Measurements from ENCODE around the gene DCTN5. TPM values are rescaled to one million over a fixed set of nuclear protein-coding genes. Genes with fewer than 3 reads are reported as not detected.

The DCTN5 gene
- total and polyA plus RNA-seq, 2 of the 13 experiments (the other 11 are each of a cell fraction or from before 2014, with no cell fraction given): 105 to 207 TPM

DNA sequence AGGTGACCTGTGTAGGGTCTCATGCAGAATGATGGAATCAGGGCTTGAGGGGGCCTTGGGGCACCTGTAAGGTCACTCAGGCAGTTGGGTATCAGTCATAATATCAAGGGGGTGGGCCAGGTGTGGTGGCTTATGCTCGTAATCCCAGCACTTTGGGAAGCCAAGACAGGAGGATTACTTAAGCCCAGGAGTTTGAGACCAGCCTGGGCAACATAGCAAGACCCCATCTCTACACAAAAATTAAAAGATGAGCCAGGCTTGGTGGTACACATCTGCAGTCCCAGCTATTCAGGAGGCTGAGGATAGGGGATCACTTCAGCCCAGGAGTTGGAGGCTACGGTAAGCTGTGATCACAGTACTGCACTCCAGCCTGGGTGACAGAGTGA, 64.2 kb downstream of the DCTN5 start:
- Histone ChIP-seq H3K79me2 (ENCODE audit: insufficient read depth, low read length) (no peaks in the 10 kb centered on the region), H3K4me3 (replicated peaks in 1 of 3; ENCODE audit: insufficient read depth in 1 of 3, low read depth in 2 of 3, low read length in 3 of 3) (no peak overlapping the region), H3K4me1 (ENCODE audit: insufficient read depth, low read length) (peaks cover 25% of the 10 kb centered on the region), H3K4me2 (ENCODE audit: low read depth, low read length) (no peak overlapping the region), H3K27ac (ENCODE audit: extremely low read length, insufficient read depth, low read length) (no peak overlapping the region), H3K9ac (ENCODE audit: insufficient read depth, low read depth, low read length) (no peak overlapping the region), H3K36me3 (replicated peaks in 1 of 2; ENCODE audit: control insufficient read depth in 1 of 2, insufficient read depth in 2 of 2, low read length in 2 of 2) (no peaks in the 10 kb centered on the region), H2AFZ (ENCODE audit: low read length) (no peak overlapping the region), H4K20me1 (ENCODE audit: insufficient read depth, low read length) (no peaks in the 10 kb centered on the region), H3K9me3 (ENCODE audit: low read length) (peaks cover 17% of the 10 kb centered on the region), H3K27me3 (ENCODE audit: control insufficient read depth in 1 of 2, insufficient read depth in 2 of 2, low read length in 2 of 2) (peaks cover 0 to 3% of the 10 kb centered on the region in 2 experiments; a peak in 1 of 5 replicates)
- DNase-seq (ENCODE audit: low spot score) (no peak), ATAC-seq (no peak), FAIRE-seq (no peak)
- intact Hi-C loops (cut with micrococcal nuclease; ENCODE audit: unreplicated experiment) (no loop called here), in situ Hi-C loops (cut with HindIII; ENCODE audit: extremely low pct_ligation_motif_present, low pct_unique_long_range_greater_than_20kb) (no loop called here)
- POLR2A ChIA-PET: no interaction called here
- CTCF ChIA-PET (ENCODE audit: low intra/inter-chr PET ratio, low total read pairs): no interaction called here
- BruUV-seq (replicated peaks): no TSS peak
- WGBS (ENCODE audit: low lambda C conversion rate): 67% methylated on average over 2 of the region's 2 CpGs
- no peak for TF ChIP-seq FOSL1 (CRISPR knock-in tag; IDR thresholded peaks at IDR 0.05; ENCODE audit: borderline replicate concordance)
- TF ChIP-seq CCAR2 (optimal IDR thresholded peaks at IDR 0.05; ENCODE audit: low read depth, low read length): no peak
- TF ChIP-seq TEAD3 (CRISPR knock-in tag; optimal IDR thresholded peaks at IDR 0.05; ENCODE audit: borderline replicate concordance): no peak
- TF ChIP-seq, protein P1, sequence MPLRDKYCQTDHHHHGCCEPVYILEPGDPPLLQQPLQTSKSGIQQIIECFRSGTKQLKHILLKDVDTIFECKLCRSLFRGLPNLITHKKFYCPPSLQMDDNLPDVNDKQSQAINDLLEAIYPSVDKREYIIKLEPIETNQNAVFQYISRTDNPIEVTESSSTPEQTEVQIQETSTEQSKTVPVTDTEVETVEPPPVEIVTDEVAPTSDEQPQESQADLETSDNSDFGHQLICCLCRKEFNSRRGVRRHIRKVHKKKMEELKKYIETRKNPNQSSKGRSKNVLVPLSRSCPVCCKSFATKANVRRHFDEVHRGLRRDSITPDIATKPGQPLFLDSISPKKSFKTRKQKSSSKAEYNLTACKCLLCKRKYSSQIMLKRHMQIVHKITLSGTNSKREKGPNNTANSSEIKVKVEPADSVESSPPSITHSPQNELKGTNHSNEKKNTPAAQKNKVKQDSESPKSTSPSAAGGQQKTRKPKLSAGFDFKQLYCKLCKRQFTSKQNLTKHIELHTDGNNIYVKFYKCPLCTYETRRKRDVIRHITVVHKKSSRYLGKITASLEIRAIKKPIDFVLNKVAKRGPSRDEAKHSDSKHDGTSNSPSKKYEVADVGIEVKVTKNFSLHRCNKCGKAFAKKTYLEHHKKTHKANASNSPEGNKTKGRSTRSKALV (CRISPR knock-in tag; IDR thresholded peaks at IDR 0.05): no peak
- peak; percentile 93 for TF ChIP-seq ZNF121 (CRISPR knock-in tag; IDR thresholded peaks at IDR 0.05)
- peak; percentile 5; the same call in 1 of the 2 replicates for TF ChIP-seq NR2F6 (IDR thresholded peaks at IDR 0.05)
- TF ChIP-seq NR2F6 (CRISPR knock-in tag; IDR thresholded peaks at IDR 0.05): no peak
- TF ChIP-seq, protein P2, sequence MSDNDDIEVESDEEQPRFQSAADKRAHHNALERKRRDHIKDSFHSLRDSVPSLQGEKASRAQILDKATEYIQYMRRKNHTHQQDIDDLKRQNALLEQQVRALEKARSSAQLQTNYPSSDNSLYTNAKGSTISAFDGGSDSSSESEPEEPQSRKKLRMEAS (IDR thresholded peaks at IDR 0.05): 0 out of 2 replicates have a peak, but pooled peaks have one; percentile 13
- TF ChIP-seq PCBP1 (IDR thresholded peaks at IDR 0.05; ENCODE audit: borderline replicate concordance, low read depth, low read length): no peak
- TF ChIP-seq ZNF724P (CRISPR knock-in tag; IDR thresholded peaks at IDR 0.05; ENCODE audit: borderline replicate concordance): 0 out of 2 replicates have a peak, but pooled peaks have one; percentile 9
- TF ChIP-seq ZNF629 (CRISPR knock-in tag; conservative IDR thresholded peaks at IDR 0.05): 0 out of 2 replicates have a peak, but pooled peaks have one; percentile 10
- 0 out of 2 replicates have a peak, but pooled peaks have one; percentile 13 for TF ChIP-seq ZNF607 (CRISPR knock-in tag; IDR thresholded peaks at IDR 0.05; ENCODE audit: borderline replicate concordance)
- no peak for TF ChIP-seq YEATS2 (CRISPR knock-in tag; IDR thresholded peaks at IDR 0.05; ENCODE audit: borderline replicate concordance)
- TF ChIP-seq ZNF484 (CRISPR knock-in tag; IDR thresholded peaks at IDR 0.05; ENCODE audit: borderline replicate concordance, low read depth): no peak
- TF ChIP-seq HOXA7 (CRISPR knock-in tag; IDR thresholded peaks at IDR 0.05): 0 out of 2 replicates have a peak, but pooled peaks have one; percentile 4
- TF ChIP-seq, protein P3, sequence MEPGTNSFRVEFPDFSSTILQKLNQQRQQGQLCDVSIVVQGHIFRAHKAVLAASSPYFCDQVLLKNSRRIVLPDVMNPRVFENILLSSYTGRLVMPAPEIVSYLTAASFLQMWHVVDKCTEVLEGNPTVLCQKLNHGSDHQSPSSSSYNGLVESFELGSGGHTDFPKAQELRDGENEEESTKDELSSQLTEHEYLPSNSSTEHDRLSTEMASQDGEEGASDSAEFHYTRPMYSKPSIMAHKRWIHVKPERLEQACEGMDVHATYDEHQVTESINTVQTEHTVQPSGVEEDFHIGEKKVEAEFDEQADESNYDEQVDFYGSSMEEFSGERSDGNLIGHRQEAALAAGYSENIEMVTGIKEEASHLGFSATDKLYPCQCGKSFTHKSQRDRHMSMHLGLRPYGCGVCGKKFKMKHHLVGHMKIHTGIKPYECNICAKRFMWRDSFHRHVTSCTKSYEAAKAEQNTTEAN (CRISPR knock-in tag; conservative IDR thresholded peaks at IDR 0.05): no peak
